HG02973 (cell line): ENCODE data around the gene UCP3.

ENCODE experiments used
- ATAC-seq: cut with Tn5 transposase; IDR thresholded peaks from one replicate; pipeline ENCODE4 v1.9.1; 2021; ENCODE audit warnings: moderate library complexity; ENCODE audit not compliant: unreplicated experiment

The UCP3 gene

DNA sequence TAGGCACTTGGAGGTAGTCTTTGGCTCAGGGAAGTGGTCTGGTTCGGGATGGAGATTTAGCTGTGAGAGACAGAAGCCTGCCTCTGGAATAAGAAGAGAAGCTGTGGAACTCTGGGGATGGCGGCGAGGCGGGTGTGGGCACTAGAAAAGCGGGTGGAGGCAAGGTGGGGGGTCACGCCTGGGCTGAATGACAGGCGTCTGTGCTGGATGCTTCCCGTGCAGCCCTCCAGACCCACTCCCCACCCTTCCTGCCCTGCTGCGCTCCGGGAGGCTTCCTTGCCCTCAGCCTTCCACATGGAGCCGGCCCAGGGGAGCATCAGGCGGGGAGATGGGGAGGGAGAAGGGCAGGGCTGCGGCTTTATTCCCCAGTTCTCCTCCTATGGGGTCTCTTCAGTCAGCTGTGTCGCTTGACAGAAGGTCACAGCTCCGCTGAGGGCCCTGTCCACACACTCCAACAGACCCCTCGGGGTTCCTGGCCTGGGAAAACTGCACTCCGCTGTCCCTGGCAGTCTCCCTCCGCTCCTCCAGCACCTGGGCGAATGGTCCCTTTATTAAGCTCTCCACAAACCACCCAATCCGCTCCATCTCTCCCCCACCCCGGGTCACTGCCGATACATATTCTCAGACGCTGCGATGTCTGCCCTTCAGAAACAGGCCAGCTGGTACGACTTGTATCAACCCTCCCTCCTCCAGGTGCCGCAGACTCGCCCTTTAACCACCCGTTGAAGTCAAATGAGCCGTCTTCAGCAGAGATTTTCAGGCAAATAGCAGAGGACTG, 51.8 kb downstream of the UCP3 start:
- no peak for ATAC-seq

DNA sequence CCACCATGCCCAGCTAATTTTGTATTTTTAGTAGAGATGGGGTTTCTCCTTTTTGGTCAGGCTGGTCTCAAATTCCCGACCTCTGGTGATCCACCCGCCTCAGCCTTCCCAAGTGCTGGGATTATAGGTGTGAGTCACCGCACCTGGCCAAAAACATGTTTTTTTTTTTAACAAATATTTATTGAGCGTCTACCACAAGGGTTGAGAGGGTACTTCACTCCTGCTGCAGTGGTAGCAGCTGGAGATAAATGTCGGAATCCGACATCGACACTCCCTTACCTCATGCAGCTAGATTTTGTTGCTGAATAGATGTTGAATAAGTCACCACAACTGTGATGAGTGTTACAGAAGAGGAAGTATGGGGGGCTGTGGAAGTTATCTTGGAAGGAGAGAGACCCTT, 57.1 kb downstream of the UCP3 start:
- ATAC-seq = no peak

DNA sequence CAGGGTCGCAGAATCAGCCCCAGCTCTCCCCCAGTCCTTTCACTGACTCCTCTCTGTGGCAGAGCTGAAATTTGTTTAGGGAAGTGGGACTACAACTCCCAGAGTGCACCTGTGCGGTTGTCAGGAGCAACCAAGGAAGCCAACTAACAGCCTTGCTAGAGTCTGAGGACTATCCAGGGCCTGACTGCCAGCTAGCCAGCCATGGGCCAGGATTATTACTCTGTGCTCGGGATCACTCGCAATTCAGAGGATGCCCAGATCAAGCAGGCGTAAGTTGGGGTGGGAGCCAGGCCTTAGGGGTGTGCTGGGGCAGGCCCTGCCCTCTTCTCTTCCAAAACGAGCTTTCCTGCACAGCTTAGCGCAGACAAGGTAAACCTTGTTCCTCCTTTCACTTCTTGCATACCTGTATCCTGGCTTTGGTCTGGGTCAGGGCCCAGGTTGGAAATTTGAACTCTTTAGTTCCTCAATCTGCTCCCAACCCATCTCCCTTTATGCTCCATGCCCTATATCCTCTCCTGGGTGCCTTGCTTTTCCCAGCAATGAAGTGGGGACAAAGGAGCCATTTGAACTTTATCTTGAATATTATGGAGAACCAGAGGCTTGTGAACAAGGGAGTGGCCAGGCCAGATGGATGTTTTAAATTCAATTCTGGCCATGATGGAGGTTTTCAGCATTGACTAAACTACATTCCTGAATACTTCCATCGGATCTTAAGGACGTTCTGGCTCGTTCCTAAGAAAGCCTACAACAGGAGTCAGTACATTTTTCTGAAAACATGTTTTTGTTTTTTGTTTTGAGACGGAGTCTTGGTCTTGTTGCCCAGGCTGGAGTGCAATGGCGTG, 57.8 kb downstream of the UCP3 start, which contains the start of gene DNAJB13:
TSS of gene DNAJB13 (plus strand) at position 158 of the 842 bp plus-strand sequence. CDS start at position 202, 44 bp downstream.
- peak; percentile 58 for ATAC-seq
